Mesothelial cell of epicardium (in vitro differentiated cells): ENCODE measurements around the gene LIPM. TPM values are rescaled to one million over a fixed set of nuclear protein-coding genes. Genes with fewer than 3 reads are reported as not detected.

Experiments used
- DNase-seq, 2 experiments: peaks; one replicate each; pipeline ENCODE4 v3.0.0; 2021; ENCODE audit warnings: low spot score in 2 of 2; ENCODE audit not compliant: unreplicated experiment in 2 of 2
- H3K27ac Mint-ChIP-seq: 2 replicates; pipeline ENCODE4 v1.8.0; 2021; ENCODE audit warnings: mixed read lengths
- H3K27me3 Mint-ChIP-seq: 2 replicates; pipeline ENCODE4 v1.8.0; 2021; ENCODE audit warnings: low read depth, mixed read lengths
- H3K36me3 Mint-ChIP-seq: 2 replicates; pipeline ENCODE4 v1.8.0; 2021; ENCODE audit warnings: mixed read lengths
- H3K4me1 Mint-ChIP-seq: 2 replicates; pipeline ENCODE4 v1.8.0; 2021; ENCODE audit warnings: mixed read lengths
- H3K4me3 Mint-ChIP-seq: 2 replicates; pipeline ENCODE4 v1.8.0; 2021; ENCODE audit warnings: mild to moderate bottlenecking, moderate library complexity, mixed read lengths
- H3K9me3 Mint-ChIP-seq: 2 replicates; pipeline ENCODE4 v1.8.0; 2021; ENCODE audit warnings: mixed read lengths
- total RNA-seq: library from RNA; stranded (reverse); gene quantifications from 3 replicates; pipeline ENCODE4 v1.2.1, GENCODE V29; 2021
- TF ChIP-seq, protein P1 (sequence below): fragments of 200-600 bp; sonication (generic); IDR thresholded peaks from one replicate; pipeline ENCODE4 v1.5.0; 2021; ENCODE audit warnings: antibody characterized with exemption; ENCODE audit not compliant: unreplicated experiment

Gene LIPM
- total RNA-seq, 1 donor from 2014 or later = not detected

DNA sequence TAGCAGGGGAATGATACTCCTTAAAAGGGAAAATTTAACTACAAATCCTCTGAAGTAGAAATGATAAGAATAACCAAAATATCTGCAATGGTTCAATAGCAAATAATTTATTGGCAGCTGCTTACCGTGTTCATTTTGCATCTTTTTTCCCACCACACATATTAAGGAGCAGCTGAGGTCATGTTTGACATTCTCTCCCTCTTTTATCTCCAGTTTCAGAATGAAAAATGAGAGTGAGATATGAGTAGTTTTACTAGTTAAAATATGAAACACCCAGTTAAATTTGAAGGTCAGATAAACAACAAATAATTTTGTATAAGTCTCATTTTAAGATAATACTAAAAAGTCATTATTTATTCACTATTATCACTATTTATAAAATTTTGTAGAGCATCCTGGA is 39.6 kb upstream of the LIPM start:
- Mint-ChIP-seq H3K4me1 (peaks cover 5% of the 10 kb centered on the region), H3K4me3 (no peak overlapping the region), H3K36me3 (no peaks in the 10 kb centered on the region), H3K27me3 (no peaks in the 10 kb centered on the region), H3K9me3 (no peaks in the 10 kb centered on the region), H3K27ac (no peak overlapping the region)
- no peak for DNase-seq
- TF ChIP-seq, protein P1, sequence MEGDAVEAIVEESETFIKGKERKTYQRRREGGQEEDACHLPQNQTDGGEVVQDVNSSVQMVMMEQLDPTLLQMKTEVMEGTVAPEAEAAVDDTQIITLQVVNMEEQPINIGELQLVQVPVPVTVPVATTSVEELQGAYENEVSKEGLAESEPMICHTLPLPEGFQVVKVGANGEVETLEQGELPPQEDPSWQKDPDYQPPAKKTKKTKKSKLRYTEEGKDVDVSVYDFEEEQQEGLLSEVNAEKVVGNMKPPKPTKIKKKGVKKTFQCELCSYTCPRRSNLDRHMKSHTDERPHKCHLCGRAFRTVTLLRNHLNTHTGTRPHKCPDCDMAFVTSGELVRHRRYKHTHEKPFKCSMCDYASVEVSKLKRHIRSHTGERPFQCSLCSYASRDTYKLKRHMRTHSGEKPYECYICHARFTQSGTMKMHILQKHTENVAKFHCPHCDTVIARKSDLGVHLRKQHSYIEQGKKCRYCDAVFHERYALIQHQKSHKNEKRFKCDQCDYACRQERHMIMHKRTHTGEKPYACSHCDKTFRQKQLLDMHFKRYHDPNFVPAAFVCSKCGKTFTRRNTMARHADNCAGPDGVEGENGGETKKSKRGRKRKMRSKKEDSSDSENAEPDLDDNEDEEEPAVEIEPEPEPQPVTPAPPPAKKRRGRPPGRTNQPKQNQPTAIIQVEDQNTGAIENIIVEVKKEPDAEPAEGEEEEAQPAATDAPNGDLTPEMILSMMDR = no peak

DNA sequence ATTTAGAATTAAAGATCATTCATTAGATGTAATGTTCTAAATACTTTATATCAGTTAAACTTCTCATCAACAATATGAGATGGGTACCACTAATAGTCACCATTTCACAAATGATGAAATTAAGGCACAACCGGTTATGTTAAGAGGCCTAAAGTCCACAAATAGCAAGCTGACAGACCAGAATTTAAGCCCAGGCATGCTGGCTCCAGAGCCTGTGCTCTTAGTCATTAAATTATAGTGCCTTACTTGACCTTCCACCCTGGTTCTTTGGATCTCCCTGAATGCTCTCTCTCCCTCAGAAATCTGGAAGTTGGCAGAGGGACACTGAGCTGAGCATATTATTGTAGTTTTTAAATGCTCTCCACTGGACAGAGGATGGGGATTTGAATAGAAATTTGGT is 39.1 kb upstream of the LIPM start:
- no peak overlapping the region for H3K27ac Mint-ChIP-seq
- H3K36me3 Mint-ChIP-seq = no peaks in the 10 kb centered on the region
- H3K4me1 Mint-ChIP-seq = peaks cover 5% of the 10 kb centered on the region
- H3K27me3 Mint-ChIP-seq = no peaks in the 10 kb centered on the region
- no peak overlapping the region for H3K4me3 Mint-ChIP-seq
- H3K9me3 Mint-ChIP-seq = no peaks in the 10 kb centered on the region
- no peak for DNase-seq
- TF ChIP-seq, protein P1 = no peak

GRCh38 chr10:88764110-88764509 is 38.4 kb upstream of the LIPM start:
- no peaks in the 10 kb centered on the region for H3K36me3 Mint-ChIP-seq
- H3K27me3 Mint-ChIP-seq = no peaks in the 10 kb centered on the region
- DNase-seq = no peak
- H3K4me3 Mint-ChIP-seq = no peak overlapping the region
- TF ChIP-seq, protein P1 = no peak
- peaks cover 5% of the 10 kb centered on the region for H3K4me1 Mint-ChIP-seq
- no peak overlapping the region for H3K27ac Mint-ChIP-seq
- no peaks in the 10 kb centered on the region for H3K9me3 Mint-ChIP-seq

DNA sequence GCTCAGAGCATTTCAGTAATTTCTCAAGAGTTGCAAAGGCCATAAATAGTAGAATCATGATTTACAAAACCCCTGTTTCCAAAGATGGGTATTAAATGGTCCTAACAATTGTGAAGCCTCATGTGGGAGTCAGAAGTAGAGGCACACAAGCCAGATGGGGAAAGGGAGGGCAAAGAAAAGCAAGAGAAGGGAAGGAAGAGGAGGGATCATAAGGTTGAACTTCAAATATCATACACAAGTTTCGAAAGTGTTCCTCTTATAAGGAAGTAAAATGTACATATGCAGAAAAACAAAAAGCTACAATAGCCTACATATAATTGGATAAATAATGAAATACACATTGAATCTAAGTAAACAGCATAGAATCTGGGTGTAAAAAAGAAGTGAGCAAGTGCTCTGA is 36.7 kb upstream of the LIPM start:
- H3K4me3 Mint-ChIP-seq = no peak overlapping the region
- DNase-seq = no peak
- H3K36me3 Mint-ChIP-seq = no peaks in the 10 kb centered on the region
- no peaks in the 10 kb centered on the region for H3K9me3 Mint-ChIP-seq
- peaks cover 5% of the 10 kb centered on the region for H3K4me1 Mint-ChIP-seq
- H3K27me3 Mint-ChIP-seq = no peaks in the 10 kb centered on the region
- H3K27ac Mint-ChIP-seq = no peak overlapping the region
- TF ChIP-seq, protein P1 = no peak

DNA sequence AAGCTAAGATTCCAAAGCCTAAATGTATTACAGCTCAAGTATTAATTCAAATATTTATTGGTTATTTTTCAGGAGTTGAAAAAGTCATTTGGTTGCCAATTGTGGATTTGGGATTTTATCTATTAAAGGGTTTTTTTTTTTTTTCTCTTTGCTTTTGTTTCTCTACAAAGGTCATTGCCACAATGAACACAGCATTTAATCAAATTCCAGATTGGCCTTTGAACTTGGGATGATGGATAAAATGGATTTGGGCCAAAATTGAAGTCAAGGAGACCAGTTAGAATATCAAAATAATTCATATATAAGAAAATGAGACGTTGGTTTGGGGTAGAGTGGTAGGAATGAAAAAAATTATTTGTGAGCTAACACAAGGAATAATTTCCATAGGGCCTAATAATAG is 33.1 kb upstream of the LIPM start:
- Mint-ChIP-seq H3K36me3 (peaks cover 2% of the 10 kb centered on the region), H3K27me3 (no peaks in the 10 kb centered on the region), H3K4me3 (no peak overlapping the region), H3K27ac (no peak overlapping the region), H3K9me3 (peaks cover 14% of the 10 kb centered on the region), H3K4me1 (no peaks in the 10 kb centered on the region)
- TF ChIP-seq, protein P1 = no peak
- no peak for DNase-seq

DNA sequence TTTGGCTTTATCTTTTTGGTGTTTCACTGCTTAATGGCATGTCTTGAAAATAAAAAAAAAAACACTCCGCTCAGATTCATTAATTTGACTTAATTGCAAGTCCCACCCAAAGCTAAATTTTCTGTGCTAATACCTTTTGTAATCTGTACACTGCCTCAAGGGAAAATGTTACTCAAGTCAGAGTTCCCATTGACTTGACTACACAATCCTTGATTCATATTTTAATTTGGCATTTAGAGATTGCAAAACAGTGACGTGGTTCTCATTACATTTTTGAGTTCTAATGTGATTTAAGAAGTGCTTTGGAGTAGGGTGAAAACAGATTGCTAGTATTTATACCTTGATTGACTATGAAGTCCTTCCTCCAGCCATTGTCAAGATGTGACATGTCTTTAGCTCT is 21.3 kb upstream of the LIPM start:
- H3K4me3 Mint-ChIP-seq = no peak overlapping the region
- no peak overlapping the region for H3K27ac Mint-ChIP-seq
- peaks cover 21% of the 10 kb centered on the region for H3K27me3 Mint-ChIP-seq
- no peak for DNase-seq
- no peaks in the 10 kb centered on the region for H3K36me3 Mint-ChIP-seq
- H3K4me1 Mint-ChIP-seq = no peaks in the 10 kb centered on the region
- no peaks in the 10 kb centered on the region for H3K9me3 Mint-ChIP-seq
- TF ChIP-seq, protein P1 = no peak
